WTC11 (cell line): ENCODE measurements around the gene GSS. TPM values are rescaled to one million over a fixed set of nuclear protein-coding genes. Genes with fewer than 3 reads are reported as not detected.

Experiments used
- ELF4 ChIP-seq: sonication (generic); formaldehyde crosslinking; IDR thresholded peaks from 2 replicates; pipeline ENCODE4 v1.8.1; 2022; ENCODE audit warnings: low read depth, mild to moderate bottlenecking, moderate library complexity, missing genetic modification reagents
- EMX1 ChIP-seq: fragments of 250-450 bp; sonication (Bioruptor Pico); IDR thresholded peaks from 2 replicates; pipeline ENCODE4 v1.8.0; 2021; ENCODE audit warnings: mild to moderate bottlenecking
- FOXP1 ChIP-seq: sonication (generic); formaldehyde crosslinking; IDR thresholded peaks from 2 replicates; pipeline ENCODE4 v1.8.0; 2022; ENCODE audit warnings: missing genetic modification reagents, mild to moderate bottlenecking, moderate library complexity, borderline replicate concordance
- HMGA2 ChIP-seq: fragments of 250-450 bp; sonication (Bioruptor Pico); IDR thresholded peaks from 2 replicates; pipeline ENCODE4 v1.4.0; 2021; ENCODE audit warnings: mild to moderate bottlenecking, moderate library complexity
- MXD4 ChIP-seq: fragments of 250-450 bp; sonication (Bioruptor Pico); IDR thresholded peaks from 2 replicates; pipeline ENCODE4 v1.8.0; 2021; ENCODE audit warnings: mild to moderate bottlenecking, moderate library complexity, borderline replicate concordance
- NR1H2 ChIP-seq: sonication (generic); formaldehyde crosslinking; IDR thresholded peaks from 2 replicates; pipeline ENCODE4 v1.9.0; 2021; ENCODE audit warnings: mild to moderate bottlenecking, moderate library complexity, missing genetic modification reagents
- NR3C1 ChIP-seq: sonication (generic); formaldehyde crosslinking; conservative IDR thresholded peaks from 2 replicates; pipeline ENCODE4 v1.8.1; 2023; ENCODE audit warnings: low read depth, mild to moderate bottlenecking, missing genetic modification reagents
- RORB ChIP-seq: fragments of 250-450 bp; sonication (Bioruptor Pico); IDR thresholded peaks from 2 replicates; pipeline ENCODE4 v1.9.0; 2021; ENCODE audit warnings: mild to moderate bottlenecking
- TEAD1 ChIP-seq: sonication (generic); formaldehyde crosslinking; IDR thresholded peaks from 2 replicates; pipeline ENCODE4 v1.8.0; 2022; ENCODE audit warnings: mild to moderate bottlenecking, missing genetic modification reagents
- TP53 ChIP-seq: sonication (generic); formaldehyde crosslinking; IDR thresholded peaks from 2 replicates; pipeline ENCODE4 v1.8.1; 2023; ENCODE audit warnings: mild to moderate bottlenecking, missing genetic modification reagents
- total RNA-seq: library from RNA; stranded (reverse); gene quantifications from 3 replicates; pipeline ENCODE4 v1.2.3, GENCODE V29; 2021
- TF ChIP-seq, protein P1 (sequence below): sonication (generic); formaldehyde crosslinking; conservative IDR thresholded peaks from 2 replicates; pipeline ENCODE4 v1.8.1; 2022; ENCODE audit warnings: mild to moderate bottlenecking, missing genetic modification reagents
- TF ChIP-seq, protein P2 (sequence below): sonication (generic); formaldehyde crosslinking; IDR thresholded peaks from 2 replicates; pipeline ENCODE4 v1.8.1; 2023; ENCODE audit warnings: mild to moderate bottlenecking, missing genetic modification reagents, moderate library complexity
- TF ChIP-seq, protein P3 (sequence below): sonication (generic); formaldehyde crosslinking; IDR thresholded peaks from 2 replicates; pipeline ENCODE4 v1.8.1; 2022; ENCODE audit warnings: low read depth, missing genetic modification reagents, borderline replicate concordance
- TF ChIP-seq, protein P4 (sequence below): fragments of 250-450 bp; sonication (Bioruptor Pico); IDR thresholded peaks from 2 replicates; pipeline ENCODE4 v1.9.0; 2021; ENCODE audit warnings: mild to moderate bottlenecking
- TF ChIP-seq, protein P5 (sequence below): fragments of 250-450 bp; sonication (Bioruptor Pico); IDR thresholded peaks from 2 replicates; pipeline ENCODE4 v1.8.0; 2021; ENCODE audit warnings: mild to moderate bottlenecking
- TF ChIP-seq, protein P6 (sequence below): sonication (generic); formaldehyde crosslinking; conservative IDR thresholded peaks from 2 replicates; pipeline ENCODE4 v1.8.1; 2023; ENCODE audit warnings: mild to moderate bottlenecking, low read depth, missing genetic modification reagents, moderate library complexity
- TF ChIP-seq, protein P7 (sequence below): sonication (generic); formaldehyde crosslinking; IDR thresholded peaks from 2 replicates; pipeline ENCODE4 v1.8.1; 2023; ENCODE audit warnings: mild to moderate bottlenecking, moderate library complexity, missing genetic modification reagents
- TF ChIP-seq, protein P8 (sequence below): sonication (generic); formaldehyde crosslinking; IDR thresholded peaks from 2 replicates; pipeline ENCODE4 v1.8.0; 2022; ENCODE audit warnings: mild to moderate bottlenecking, missing genetic modification reagents
- TF ChIP-seq, protein P9 (sequence below): sonication (generic); formaldehyde crosslinking; IDR thresholded peaks from 2 replicates; pipeline ENCODE4 v1.8.0; 2022; ENCODE audit warnings: missing genetic modification reagents
- TF ChIP-seq, protein P10 (sequence below): sonication (generic); formaldehyde crosslinking; IDR thresholded peaks from 2 replicates; pipeline ENCODE4 v1.8.1; 2022; ENCODE audit warnings: mild to moderate bottlenecking, missing genetic modification reagents, moderate library complexity, borderline replicate concordance

GSS gene
- total RNA-seq, 1 experiment from 2014 or later = 47.3 TPM

DNA sequence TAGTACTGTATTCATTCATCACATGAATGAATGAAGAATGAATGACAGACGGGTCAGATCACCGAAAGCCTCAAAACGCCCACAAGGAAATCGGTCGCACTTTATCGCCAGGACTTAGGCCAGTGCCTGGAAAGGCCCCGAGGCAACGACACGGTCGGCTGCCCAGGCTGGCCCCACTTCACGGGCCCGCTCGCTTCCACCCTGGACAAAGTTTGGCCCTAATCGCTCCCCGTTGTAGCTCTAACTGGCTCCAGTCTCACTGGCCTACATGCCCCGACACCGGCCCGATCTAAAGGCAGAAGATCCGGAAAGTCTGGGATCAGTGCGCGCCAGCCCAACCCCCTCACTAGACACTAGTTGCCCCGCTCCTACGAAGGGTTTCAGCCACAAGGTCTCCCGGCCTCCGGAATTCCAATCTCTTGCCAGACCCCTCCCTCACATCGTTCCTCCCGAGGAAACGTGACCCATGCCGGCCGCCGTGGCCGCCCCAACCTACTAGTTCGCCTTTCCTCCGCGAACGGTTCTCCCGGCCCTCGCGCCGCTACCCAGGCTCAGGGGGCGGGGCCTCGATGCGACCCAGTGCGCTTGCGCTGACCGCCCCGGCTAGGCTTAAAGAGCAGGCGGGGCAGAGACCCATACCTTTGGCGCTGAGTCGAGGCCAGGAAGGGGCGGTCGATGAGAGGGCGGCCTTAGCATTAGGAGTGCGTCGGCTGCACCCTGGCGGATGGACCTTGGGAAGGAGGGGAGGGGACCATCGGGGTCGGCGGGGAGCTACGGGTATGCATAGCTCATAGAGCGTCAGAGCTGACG is at the start of gene GSS, which contains the start of gene MYH7B (continued):
- TF ChIP-seq, protein P1, sequence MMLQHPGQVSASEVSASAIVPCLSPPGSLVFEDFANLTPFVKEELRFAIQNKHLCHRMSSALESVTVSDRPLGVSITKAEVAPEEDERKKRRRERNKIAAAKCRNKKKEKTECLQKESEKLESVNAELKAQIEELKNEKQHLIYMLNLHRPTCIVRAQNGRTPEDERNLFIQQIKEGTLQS (CRISPR knock-in tag) = no peak
- TF ChIP-seq RORB (CRISPR knock-in tag) (no peak), ELF4 (no peak), HMGA2 (0 out of 2 replicates have a peak, but pooled peaks have one; percentile 22), MXD4 (CRISPR knock-in tag) (no peak), TEAD1 (CRISPR knock-in tag) (peak; percentile 91), NR1H2 (CRISPR knock-in tag) (no peak), EMX1 (CRISPR knock-in tag) (no peak), FOXP1 (CRISPR knock-in tag) (peak; percentile 75; the same call in 1 of the 2 replicates), TP53 (CRISPR knock-in tag) (no peak), NR3C1 (no peak)
- TF ChIP-seq, protein P2, sequence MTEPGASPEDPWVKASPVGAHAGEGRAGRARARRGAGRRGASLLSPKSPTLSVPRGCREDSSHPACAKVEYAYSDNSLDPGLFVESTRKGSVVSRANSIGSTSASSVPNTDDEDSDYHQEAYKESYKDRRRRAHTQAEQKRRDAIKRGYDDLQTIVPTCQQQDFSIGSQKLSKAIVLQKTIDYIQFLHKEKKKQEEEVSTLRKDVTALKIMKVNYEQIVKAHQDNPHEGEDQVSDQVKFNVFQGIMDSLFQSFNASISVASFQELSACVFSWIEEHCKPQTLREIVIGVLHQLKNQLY = no peak
- TF ChIP-seq, protein P3, sequence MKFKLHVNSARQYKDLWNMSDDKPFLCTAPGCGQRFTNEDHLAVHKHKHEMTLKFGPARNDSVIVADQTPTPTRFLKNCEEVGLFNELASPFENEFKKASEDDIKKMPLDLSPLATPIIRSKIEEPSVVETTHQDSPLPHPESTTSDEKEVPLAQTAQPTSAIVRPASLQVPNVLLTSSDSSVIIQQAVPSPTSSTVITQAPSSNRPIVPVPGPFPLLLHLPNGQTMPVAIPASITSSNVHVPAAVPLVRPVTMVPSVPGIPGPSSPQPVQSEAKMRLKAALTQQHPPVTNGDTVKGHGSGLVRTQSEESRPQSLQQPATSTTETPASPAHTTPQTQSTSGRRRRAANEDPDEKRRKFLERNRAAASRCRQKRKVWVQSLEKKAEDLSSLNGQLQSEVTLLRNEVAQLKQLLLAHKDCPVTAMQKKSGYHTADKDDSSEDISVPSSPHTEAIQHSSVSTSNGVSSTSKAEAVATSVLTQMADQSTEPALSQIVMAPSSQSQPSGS (CRISPR knock-in tag) = no peak
- TF ChIP-seq, protein P4, sequence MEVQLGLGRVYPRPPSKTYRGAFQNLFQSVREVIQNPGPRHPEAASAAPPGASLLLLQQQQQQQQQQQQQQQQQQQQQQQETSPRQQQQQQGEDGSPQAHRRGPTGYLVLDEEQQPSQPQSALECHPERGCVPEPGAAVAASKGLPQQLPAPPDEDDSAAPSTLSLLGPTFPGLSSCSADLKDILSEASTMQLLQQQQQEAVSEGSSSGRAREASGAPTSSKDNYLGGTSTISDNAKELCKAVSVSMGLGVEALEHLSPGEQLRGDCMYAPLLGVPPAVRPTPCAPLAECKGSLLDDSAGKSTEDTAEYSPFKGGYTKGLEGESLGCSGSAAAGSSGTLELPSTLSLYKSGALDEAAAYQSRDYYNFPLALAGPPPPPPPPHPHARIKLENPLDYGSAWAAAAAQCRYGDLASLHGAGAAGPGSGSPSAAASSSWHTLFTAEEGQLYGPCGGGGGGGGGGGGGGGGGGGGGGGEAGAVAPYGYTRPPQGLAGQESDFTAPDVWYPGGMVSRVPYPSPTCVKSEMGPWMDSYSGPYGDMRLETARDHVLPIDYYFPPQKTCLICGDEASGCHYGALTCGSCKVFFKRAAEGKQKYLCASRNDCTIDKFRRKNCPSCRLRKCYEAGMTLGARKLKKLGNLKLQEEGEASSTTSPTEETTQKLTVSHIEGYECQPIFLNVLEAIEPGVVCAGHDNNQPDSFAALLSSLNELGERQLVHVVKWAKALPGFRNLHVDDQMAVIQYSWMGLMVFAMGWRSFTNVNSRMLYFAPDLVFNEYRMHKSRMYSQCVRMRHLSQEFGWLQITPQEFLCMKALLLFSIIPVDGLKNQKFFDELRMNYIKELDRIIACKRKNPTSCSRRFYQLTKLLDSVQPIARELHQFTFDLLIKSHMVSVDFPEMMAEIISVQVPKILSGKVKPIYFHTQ (CRISPR knock-in tag) = no peak
- TF ChIP-seq, protein P5, sequence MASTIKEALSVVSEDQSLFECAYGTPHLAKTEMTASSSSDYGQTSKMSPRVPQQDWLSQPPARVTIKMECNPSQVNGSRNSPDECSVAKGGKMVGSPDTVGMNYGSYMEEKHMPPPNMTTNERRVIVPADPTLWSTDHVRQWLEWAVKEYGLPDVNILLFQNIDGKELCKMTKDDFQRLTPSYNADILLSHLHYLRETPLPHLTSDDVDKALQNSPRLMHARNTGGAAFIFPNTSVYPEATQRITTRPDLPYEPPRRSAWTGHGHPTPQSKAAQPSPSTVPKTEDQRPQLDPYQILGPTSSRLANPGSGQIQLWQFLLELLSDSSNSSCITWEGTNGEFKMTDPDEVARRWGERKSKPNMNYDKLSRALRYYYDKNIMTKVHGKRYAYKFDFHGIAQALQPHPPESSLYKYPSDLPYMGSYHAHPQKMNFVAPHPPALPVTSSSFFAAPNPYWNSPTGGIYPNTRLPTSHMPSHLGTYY (CRISPR knock-in tag) = no peak
- TF ChIP-seq, protein P6, sequence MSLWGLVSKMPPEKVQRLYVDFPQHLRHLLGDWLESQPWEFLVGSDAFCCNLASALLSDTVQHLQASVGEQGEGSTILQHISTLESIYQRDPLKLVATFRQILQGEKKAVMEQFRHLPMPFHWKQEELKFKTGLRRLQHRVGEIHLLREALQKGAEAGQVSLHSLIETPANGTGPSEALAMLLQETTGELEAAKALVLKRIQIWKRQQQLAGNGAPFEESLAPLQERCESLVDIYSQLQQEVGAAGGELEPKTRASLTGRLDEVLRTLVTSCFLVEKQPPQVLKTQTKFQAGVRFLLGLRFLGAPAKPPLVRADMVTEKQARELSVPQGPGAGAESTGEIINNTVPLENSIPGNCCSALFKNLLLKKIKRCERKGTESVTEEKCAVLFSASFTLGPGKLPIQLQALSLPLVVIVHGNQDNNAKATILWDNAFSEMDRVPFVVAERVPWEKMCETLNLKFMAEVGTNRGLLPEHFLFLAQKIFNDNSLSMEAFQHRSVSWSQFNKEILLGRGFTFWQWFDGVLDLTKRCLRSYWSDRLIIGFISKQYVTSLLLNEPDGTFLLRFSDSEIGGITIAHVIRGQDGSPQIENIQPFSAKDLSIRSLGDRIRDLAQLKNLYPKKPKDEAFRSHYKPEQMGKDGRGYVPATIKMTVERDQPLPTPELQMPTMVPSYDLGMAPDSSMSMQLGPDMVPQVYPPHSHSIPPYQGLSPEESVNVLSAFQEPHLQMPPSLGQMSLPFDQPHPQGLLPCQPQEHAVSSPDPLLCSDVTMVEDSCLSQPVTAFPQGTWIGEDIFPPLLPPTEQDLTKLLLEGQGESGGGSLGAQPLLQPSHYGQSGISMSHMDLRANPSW = no peak
- TF ChIP-seq, protein P7, sequence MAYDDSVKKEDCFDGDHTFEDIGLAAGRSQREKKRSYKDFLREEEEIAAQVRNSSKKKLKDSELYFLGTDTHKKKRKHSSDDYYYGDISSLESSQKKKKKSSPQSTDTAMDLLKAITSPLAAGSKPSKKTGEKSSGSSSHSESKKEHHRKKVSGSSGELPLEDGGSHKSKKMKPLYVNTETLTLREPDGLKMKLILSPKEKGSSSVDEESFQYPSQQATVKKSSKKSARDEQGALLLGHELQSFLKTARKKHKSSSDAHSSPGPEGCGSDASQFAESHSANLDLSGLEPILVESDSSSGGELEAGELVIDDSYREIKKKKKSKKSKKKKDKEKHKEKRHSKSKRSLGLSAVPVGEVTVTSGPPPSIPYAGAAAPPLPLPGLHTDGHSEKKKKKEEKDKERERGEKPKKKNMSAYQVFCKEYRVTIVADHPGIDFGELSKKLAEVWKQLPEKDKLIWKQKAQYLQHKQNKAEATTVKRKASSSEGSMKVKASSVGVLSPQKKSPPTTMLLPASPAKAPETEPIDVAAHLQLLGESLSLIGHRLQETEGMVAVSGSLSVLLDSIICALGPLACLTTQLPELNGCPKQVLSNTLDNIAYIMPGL = peak; percentile 98
- TF ChIP-seq, protein P8, sequence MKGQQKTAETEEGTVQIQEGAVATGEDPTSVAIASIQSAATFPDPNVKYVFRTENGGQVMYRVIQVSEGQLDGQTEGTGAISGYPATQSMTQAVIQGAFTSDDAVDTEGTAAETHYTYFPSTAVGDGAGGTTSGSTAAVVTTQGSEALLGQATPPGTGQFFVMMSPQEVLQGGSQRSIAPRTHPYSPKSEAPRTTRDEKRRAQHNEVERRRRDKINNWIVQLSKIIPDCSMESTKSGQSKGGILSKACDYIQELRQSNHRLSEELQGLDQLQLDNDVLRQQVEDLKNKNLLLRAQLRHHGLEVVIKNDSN = no peak; the same call in 1 of the 2 replicates
- TF ChIP-seq, protein P9, sequence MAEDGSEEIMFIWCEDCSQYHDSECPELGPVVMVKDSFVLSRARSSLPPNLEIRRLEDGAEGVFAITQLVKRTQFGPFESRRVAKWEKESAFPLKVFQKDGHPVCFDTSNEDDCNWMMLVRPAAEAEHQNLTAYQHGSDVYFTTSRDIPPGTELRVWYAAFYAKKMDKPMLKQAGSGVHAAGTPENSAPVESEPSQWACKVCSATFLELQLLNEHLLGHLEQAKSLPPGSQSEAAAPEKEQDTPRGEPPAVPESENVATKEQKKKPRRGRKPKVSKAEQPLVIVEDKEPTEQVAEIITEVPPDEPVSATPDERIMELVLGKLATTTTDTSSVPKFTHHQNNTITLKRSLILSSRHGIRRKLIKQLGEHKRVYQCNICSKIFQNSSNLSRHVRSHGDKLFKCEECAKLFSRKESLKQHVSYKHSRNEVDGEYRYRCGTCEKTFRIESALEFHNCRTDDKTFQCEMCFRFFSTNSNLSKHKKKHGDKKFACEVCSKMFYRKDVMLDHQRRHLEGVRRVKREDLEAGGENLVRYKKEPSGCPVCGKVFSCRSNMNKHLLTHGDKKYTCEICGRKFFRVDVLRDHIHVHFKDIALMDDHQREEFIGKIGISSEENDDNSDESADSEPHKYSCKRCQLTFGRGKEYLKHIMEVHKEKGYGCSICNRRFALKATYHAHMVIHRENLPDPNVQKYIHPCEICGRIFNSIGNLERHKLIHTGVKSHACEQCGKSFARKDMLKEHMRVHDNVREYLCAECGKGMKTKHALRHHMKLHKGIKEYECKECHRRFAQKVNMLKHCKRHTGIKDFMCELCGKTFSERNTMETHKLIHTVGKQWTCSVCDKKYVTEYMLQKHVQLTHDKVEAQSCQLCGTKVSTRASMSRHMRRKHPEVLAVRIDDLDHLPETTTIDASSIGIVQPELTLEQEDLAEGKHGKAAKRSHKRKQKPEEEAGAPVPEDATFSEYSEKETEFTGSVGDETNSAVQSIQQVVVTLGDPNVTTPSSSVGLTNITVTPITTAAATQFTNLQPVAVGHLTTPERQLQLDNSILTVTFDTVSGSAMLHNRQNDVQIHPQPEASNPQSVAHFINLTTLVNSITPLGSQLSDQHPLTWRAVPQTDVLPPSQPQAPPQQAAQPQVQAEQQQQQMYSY (CRISPR knock-in tag) = no peak
- TF ChIP-seq, protein P10, sequence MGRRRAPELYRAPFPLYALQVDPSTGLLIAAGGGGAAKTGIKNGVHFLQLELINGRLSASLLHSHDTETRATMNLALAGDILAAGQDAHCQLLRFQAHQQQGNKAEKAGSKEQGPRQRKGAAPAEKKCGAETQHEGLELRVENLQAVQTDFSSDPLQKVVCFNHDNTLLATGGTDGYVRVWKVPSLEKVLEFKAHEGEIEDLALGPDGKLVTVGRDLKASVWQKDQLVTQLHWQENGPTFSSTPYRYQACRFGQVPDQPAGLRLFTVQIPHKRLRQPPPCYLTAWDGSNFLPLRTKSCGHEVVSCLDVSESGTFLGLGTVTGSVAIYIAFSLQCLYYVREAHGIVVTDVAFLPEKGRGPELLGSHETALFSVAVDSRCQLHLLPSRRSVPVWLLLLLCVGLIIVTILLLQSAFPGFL (CRISPR knock-in tag) = no peak
